Measurements from ENCODE around the gene KCNH1.

GRCh38 chr1:210707300-210708240, 426.4 kb downstream of the KCNH1 start:
- no peak for TF ChIP-seq GATA2 (IDR thresholded peaks at IDR 0.05; ENCODE audit: low read depth, low read length)
- TF ChIP-seq GATA3 (IDR thresholded peaks at IDR 0.05; ENCODE audit: low read depth, low read length) = no peak
